ENCODE measurements around the gene GABRD. TPM values are rescaled to one million over a fixed set of nuclear protein-coding genes. Genes with fewer than 3 reads are reported as not detected.
"Not testable (repeated sequence)": the region's sequence is repeated elsewhere in the genome, so short reads cannot be mapped to it uniquely, and the experiment has no call there.

The GABRD gene
- total RNA-seq, 1 donor from 2014 or later = not detected

DNA sequence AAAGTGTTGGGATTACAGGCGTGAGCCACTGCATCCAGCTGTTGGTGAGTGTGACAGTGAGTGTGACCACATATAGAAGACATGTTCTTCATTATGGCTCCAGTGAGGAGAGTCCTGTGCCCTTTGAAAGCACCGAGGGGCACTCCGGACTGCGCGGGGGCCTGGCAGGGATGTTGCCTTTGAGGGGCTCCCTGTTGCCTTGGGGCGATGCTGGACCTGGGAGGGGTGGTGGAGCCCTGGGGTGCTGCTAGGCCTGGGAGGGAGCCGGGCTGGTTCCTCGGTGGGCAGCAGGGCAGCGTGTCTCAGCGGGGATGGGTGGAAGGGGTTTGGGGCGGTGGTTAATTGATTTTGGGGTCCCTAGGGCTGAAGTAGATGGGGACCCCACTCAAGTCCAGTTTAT is 41.0 kb upstream of the GABRD start:
- Mint-ChIP-seq H3K4me1 (no peaks in the 10 kb centered on the region), H3K27ac (no peak overlapping the region), H3K9me3 (no peaks in the 10 kb centered on the region), H3K27me3 (peaks cover 8% of the 10 kb centered on the region), H3K36me3 (ENCODE audit: low read depth) (no peaks in the 10 kb centered on the region), H3K4me3 (no peak overlapping the region)
- TF ChIP-seq, protein P1, sequence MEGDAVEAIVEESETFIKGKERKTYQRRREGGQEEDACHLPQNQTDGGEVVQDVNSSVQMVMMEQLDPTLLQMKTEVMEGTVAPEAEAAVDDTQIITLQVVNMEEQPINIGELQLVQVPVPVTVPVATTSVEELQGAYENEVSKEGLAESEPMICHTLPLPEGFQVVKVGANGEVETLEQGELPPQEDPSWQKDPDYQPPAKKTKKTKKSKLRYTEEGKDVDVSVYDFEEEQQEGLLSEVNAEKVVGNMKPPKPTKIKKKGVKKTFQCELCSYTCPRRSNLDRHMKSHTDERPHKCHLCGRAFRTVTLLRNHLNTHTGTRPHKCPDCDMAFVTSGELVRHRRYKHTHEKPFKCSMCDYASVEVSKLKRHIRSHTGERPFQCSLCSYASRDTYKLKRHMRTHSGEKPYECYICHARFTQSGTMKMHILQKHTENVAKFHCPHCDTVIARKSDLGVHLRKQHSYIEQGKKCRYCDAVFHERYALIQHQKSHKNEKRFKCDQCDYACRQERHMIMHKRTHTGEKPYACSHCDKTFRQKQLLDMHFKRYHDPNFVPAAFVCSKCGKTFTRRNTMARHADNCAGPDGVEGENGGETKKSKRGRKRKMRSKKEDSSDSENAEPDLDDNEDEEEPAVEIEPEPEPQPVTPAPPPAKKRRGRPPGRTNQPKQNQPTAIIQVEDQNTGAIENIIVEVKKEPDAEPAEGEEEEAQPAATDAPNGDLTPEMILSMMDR (IDR thresholded peaks at IDR 0.05) = no peak
- intact Hi-C loops (cut with micrococcal nuclease) = no loop called here
- POLR2A ChIA-PET = no interaction called here
- no peak for ATAC-seq (ENCODE audit: low read depth)
- CTCF ChIA-PET = no interaction called here
- no peak for DNase-seq

DNA sequence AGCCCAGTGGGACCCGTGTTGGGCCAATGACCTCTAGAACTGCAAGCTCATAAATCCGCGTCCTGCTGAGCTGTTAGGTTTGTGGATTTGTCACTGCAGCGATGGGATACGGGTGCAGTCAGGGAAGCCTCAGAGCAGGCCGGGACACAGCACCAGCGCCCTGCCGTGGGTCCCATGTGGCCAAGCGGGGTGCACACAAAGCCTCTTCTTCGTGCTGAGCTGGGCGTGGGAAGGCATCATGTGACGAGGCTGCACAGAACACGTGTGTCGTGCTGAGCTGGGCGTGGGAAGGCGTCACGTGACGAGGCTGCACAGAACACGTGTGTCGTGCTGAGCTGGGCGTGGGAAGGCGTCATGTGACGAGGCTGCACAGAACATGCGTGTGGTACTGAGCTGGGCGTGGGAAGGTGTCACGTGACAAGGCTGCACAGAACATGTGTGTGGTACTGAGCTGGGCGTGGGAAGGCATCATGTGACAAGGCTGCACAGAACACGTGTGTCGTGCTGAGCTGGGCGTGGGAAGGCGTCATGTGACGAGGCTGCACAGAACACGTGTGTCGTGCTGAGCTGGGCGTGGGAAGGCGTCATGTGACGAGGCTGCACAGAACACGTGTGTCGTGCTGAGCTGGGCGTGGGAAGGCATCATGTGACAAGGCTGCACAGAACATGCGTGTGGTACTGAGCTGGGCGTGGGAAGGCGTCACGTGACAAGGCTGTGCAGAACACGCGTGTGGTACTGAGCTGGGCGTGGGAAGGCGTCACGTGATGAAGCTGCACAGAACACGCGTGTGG is 40.3 kb upstream of the GABRD start:
- intact Hi-C loops (cut with micrococcal nuclease); H3K27me3 Mint-ChIP-seq; H3K4me3 Mint-ChIP-seq; H3K4me1 Mint-ChIP-seq; H3K9me3 Mint-ChIP-seq; H3K36me3 Mint-ChIP-seq (ENCODE audit: low read depth); DNase-seq; CTCF ChIA-PET; ATAC-seq (ENCODE audit: low read depth); POLR2A ChIA-PET; H3K27ac Mint-ChIP-seq: not testable (repeated sequence)

DNA sequence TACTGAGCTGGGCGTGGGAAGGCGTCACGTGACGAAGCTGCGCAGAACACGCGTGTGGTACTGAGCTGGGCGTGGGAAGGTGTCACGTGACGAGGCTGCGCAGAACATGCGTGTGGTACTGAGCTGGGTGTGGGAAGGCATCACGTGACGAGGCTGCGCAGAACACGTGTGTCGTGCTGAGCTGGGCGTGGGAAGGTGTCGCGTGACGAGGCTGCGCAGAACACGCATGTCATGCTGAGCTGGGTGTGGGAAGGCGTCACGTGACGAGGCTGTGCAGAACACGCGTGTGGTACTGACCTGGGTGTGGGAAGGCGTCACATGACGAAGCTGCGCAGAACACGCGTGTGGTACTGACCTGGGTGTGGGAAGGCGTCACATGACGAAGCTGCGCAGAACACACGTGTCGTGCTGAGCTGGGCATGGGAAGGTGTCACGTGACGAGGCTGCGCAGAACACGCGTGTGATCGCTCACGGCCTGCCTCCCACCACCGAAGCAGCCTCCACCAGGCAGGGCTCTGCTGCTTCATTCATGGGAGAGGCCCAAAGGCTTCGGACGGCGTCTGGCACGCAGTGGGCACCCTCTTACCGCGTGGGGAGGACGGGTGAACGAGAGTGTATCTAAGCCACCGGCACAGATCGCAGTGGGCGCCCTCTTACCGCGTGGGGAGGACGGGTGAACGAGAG is 39.5 kb upstream of the GABRD start:
- Mint-ChIP-seq H3K36me3 (ENCODE audit: low read depth) (no peaks in the 10 kb centered on the region), H3K4me1 (no peaks in the 10 kb centered on the region), H3K27me3 (peaks cover 4% of the 10 kb centered on the region), H3K27ac (no peak overlapping the region), H3K9me3 (no peaks in the 10 kb centered on the region), H3K4me3 (no peak overlapping the region)
- intact Hi-C loops (cut with micrococcal nuclease) = no loop called here
- DNase-seq (no peak), ATAC-seq (ENCODE audit: low read depth) (no peak)
- POLR2A ChIA-PET = no interaction called here
- CTCF ChIA-PET = no interaction called here
- TF ChIP-seq, protein P1 (IDR thresholded peaks at IDR 0.05) = no peak

DNA sequence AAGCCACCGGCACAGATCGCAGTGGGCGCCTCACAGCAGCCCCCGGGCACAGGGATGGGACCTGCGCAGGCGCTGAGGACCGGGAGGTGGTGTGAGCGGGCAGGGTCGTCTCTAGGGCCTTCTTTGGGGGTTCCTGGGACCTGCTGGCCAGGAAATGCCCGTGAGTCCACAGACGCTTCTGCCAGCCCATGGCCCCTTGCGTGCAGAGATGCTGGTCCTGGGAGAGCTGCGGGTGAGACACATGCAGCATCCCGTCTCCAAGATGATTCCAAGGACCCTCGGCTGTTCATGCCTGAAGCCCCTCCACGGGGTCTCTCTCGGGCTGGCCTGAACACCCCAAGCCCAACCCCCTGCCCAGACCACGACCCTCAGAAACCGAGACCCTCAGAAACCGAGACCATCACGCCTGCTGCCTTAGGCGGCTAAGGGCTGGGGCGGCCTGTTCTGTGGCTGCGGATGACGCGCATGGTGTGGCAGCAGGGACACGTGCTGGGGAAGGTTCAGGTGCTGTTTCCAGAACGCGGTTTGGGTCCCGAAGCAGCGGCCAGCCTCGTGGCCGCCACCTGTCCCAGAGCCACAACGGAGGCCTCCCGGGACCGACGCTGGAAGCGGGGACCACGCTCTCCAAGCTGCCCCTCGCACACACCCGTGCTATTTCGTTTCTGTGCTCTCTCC is 38.5 kb upstream of the GABRD start:
- no peak for ATAC-seq (ENCODE audit: low read depth)
- Mint-ChIP-seq H3K27me3 (peaks cover under 1% of the 10 kb centered on the region), H3K4me1 (no peaks in the 10 kb centered on the region), H3K4me3 (no peak overlapping the region), H3K36me3 (ENCODE audit: low read depth) (no peaks in the 10 kb centered on the region), H3K9me3 (no peaks in the 10 kb centered on the region), H3K27ac (no peak overlapping the region)
- ChIA-PET POLR2A (no interaction called here), CTCF (no interaction called here)
- TF ChIP-seq, protein P1 (IDR thresholded peaks at IDR 0.05) = no peak
- intact Hi-C loops (cut with micrococcal nuclease) = no loop called here
- no peak for DNase-seq

GRCh38 chr1:1981142-1981500 is 38.0 kb upstream of the GABRD start:
- ATAC-seq (ENCODE audit: low read depth) (no peak), DNase-seq (no peak)
- ChIA-PET CTCF (no interaction called here), POLR2A (no interaction called here)
- Mint-ChIP-seq H3K27me3 (no peaks in the 10 kb centered on the region), H3K9me3 (no peaks in the 10 kb centered on the region), H3K4me1 (no peaks in the 10 kb centered on the region), H3K36me3 (ENCODE audit: low read depth) (no peaks in the 10 kb centered on the region), H3K4me3 (no peak overlapping the region), H3K27ac (no peak overlapping the region)
- intact Hi-C loops (cut with micrococcal nuclease) = no loop called here
- TF ChIP-seq, protein P1 (IDR thresholded peaks at IDR 0.05) = no peak

DNA sequence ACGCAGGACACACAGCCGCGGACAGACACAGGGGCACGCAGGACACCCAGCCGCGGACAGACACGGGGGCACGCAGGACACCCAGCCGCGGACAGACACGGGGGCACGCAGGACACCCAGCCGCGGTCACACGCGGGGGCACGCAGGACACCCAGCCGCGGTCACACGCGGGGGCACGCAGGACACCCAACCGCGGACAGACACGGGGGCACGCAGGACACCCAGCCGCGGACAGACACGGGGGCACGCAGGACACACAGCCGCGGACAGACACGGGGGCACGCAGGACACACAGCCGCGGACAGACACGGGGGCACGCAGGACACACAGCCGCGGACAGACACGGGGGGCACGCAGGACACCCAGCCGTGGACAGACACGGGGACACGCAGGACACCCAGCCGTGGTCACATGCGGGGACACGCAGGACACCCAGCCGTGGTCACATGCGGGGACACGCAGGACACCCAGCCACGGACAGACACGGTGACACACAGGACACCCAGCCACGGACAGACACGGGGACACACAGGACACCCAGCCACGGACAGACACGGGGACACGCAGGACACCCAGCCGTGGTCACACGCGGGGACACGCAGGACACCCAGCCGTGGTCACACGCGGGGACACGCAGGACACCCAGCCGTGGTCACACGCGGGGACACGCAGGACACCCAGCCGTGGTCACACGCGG is 37.4 kb upstream of the GABRD start:
- intact Hi-C loops (cut with micrococcal nuclease); H3K27me3 Mint-ChIP-seq; POLR2A ChIA-PET; DNase-seq; H3K9me3 Mint-ChIP-seq; H3K4me1 Mint-ChIP-seq; H3K4me3 Mint-ChIP-seq; CTCF ChIA-PET; ATAC-seq (ENCODE audit: low read depth); H3K27ac Mint-ChIP-seq; H3K36me3 Mint-ChIP-seq (ENCODE audit: low read depth): not testable (repeated sequence)

Data from activated B cell treated with CpG ODN at 0.5 μM for 24 hours (primary cell).